Measurements from ENCODE around the gene PCDHGA4. TPM values are rescaled to one million over a fixed set of nuclear protein-coding genes. Genes with fewer than 3 reads are reported as not detected.

Gene PCDHGA4
- total and polyA plus RNA-seq, 10 donors, result 0.04 to 4.5 (median 2.0) TPM

DNA sequence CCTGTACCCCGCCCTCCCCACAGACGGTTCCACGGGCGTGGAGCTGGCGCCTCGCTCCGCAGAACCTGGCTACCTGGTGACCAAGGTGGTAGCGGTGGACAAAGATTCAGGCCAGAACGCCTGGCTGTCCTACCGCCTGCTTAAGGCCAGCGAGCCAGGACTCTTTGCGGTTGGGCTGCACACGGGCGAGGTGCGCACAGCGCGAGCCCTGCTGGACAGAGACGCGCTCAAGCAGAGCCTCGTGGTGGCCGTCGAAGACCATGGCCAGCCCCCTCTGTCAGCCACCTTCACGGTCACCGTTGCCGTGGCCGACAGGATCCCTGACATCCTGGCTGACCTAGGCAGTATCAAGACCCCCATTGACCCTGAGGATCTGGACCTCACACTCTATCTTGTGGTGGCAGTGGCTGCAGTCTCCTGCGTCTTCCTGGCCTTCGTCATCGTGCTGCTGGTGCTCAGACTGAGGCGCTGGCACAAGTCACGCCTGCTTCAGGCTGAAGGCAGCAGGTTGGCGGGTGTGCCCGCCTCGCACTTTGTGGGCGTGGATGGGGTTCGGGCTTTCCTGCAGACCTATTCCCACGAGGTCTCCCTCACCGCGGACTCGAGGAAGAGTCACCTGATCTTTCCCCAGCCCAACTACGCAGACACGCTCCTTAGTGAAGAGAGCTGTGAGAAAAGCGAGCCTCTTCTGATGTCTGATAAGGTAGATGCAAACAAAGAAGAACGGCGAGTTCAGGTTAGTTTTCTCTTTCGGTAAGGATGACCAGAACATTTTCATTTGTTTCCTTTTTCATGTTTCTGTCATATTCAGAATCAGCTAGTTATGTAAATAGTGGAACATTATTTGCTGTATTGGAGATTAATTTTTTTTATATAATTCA lies 11.4 kb downstream of the PCDHGA4 start:
- H3K4me1 ChIP-seq, result no peaks in the 10 kb centered on the region
- H3K27ac ChIP-seq, result no peak overlapping the region
- intact Hi-C loops (cut with DNase I; ENCODE audit: low total_unique reads), result no loop called here
- peaks cover 0 to 7% (median 0%) of the 10 kb centered on the region in 6 donors for H3K36me3 ChIP-seq
- peaks cover 0 to 97% (median 30%) of the 10 kb centered on the region in 7 donors for H3K27me3 ChIP-seq (replicated peaks in 1 of 7)
- H3K4me3 ChIP-seq, result no peak overlapping the region
- 30 to 48% (median 36%) methylated on average over 22 to 46 of the region's 46 CpGs for WGBS, 5 donors
- no peak for DNase-seq
- TF ChIP-seq POLR2A (IDR thresholded peaks at IDR 0.05) (no peak), POLR2AphosphoS5 (IDR thresholded peaks at IDR 0.05) (no peak)
- TF ChIP-seq, protein P1, sequence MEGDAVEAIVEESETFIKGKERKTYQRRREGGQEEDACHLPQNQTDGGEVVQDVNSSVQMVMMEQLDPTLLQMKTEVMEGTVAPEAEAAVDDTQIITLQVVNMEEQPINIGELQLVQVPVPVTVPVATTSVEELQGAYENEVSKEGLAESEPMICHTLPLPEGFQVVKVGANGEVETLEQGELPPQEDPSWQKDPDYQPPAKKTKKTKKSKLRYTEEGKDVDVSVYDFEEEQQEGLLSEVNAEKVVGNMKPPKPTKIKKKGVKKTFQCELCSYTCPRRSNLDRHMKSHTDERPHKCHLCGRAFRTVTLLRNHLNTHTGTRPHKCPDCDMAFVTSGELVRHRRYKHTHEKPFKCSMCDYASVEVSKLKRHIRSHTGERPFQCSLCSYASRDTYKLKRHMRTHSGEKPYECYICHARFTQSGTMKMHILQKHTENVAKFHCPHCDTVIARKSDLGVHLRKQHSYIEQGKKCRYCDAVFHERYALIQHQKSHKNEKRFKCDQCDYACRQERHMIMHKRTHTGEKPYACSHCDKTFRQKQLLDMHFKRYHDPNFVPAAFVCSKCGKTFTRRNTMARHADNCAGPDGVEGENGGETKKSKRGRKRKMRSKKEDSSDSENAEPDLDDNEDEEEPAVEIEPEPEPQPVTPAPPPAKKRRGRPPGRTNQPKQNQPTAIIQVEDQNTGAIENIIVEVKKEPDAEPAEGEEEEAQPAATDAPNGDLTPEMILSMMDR (IDR thresholded peaks at IDR 0.05 in 8 of 11, conservative IDR thresholded peaks at IDR 0.05 in 3 of 11), result no peak
- peaks cover 0 to 100% (median 95%) of the 10 kb centered on the region in 8 donors for H3K9me3 ChIP-seq

DNA sequence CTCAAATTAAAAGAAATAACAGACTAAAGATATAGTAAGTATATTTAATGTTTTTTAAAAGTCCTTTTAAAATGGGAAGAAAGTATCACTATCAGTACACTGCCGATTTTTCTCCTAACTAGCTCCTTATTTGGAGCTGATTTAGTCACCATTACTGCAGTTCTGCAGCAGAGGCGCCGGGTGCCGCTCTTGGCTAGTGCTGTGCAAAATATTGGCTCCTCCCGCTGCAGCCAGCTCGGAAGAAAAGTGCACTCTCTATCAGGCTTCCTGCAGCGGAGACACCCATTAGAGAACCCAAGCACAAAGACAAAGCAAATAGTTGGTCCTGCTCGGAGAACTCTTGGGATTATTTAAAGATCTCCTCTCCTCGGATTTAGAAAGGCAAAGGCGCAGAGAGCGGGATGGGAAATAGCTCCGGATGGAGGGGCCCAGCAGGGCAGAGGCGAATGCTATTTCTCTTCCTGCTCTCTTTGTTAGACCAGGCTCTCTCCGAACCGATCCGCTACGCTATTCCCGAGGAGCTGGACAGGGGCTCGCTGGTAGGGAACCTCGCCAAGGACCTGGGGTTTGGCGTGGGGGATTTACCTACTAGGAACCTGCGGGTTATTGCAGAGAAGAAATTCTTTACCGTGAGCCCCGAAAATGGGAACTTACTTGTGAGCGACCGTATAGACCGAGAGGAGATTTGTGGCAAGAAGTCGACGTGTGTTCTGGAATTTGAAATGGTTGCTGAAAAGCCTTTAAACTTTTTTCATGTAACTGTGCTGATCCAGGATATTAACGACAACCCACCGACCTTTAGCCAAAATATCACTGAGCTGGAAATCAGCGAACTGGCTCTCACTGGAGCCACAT lies 15.4 kb downstream of the PCDHGA4 start, which contains the start of gene PCDHGB3:
PCDHGB3 (plus strand) TSS at position 249 of the 855 bp plus-strand sequence; CDS start at position 402, 153 bp downstream.
- Histone ChIP-seq H3K27me3 (replicated peaks in 1 of 7) (peaks cover 0 to 97% (median 21%) of the 10 kb centered on the region in 7 donors), H3K4me1 (no peaks in the 10 kb centered on the region), H3K9me3 (peaks cover 0 to 100% (median 97%) of the 10 kb centered on the region in 8 donors), H3K4me3 (peak within 1 kb of the TSS in 5 of 8 donors; percentile 15 to 61 (median 23)), H3K27ac (no peak within 1 kb of the TSS), H3K36me3 (no peaks in the 10 kb centered on the region)
- TF ChIP-seq, protein P1 (IDR thresholded peaks at IDR 0.05 in 8 of 11, conservative IDR thresholded peaks at IDR 0.05 in 3 of 11), result peak in 3 of 11 experiments; percentile 10 to 30 (median 21)
- TF ChIP-seq POLR2AphosphoS5 (IDR thresholded peaks at IDR 0.05), result no peak
- intact Hi-C loops (cut with DNase I; ENCODE audit: low total_unique reads), result no loop called here
- 12 to 23% (median 17%) methylated on average over 32 of the region's 32 CpGs for WGBS, 5 donors
- DNase-seq, result no peak

DNA sequence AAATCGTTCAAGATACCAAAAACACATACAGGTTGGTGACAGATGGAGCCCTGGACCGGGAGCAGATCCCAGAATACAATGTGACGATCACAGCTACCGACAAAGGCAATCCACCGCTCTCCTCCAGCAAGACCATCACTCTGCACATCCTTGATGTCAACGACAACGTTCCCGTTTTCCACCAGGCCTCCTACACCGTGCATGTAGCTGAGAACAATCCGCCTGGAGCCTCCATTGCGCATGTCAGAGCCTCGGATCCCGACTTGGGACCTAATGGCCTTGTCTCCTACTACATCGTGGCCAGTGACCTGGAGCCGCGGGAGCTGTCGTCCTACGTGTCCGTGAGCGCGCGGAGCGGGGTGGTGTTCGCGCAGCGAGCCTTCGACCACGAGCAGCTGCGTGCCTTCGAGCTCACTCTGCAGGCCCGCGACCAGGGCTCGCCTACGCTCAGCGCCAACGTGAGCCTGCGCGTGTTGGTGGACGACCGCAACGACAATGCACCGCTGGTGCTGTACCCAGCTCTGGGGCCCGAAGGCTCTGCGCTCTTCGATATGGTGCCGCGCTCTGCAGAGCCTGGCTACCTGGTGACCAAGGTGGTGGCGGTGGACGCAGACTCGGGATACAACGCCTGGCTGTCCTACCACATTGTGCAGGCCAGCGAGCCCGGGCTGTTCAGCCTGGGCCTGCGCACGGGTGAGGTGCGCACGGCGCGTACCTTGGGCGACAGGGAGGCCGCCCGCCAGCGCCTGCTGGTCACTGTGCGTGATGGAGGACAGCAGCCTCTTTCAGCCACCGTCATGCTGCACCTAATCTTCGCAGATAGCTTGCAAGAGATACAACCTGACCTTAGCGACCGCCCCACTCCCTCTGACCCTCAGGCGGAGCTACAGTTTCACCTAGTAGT lies 17.0 kb downstream of the PCDHGA4 start:
- peaks cover 0 to 100% (median 96%) of the 10 kb centered on the region in 8 donors for H3K9me3 ChIP-seq
- no peaks in the 10 kb centered on the region for H3K36me3 ChIP-seq
- peak overlapping the region in 1 of 8 donors; percentile 17 for H3K4me3 ChIP-seq
- peaks cover 0 to 92% (median 14%) of the 10 kb centered on the region in 7 donors for H3K27me3 ChIP-seq (replicated peaks in 1 of 7)
- TF ChIP-seq POLR2A (IDR thresholded peaks at IDR 0.05) (no peak), POLR2AphosphoS5 (IDR thresholded peaks at IDR 0.05) (no peak)
- TF ChIP-seq, protein P1 (IDR thresholded peaks at IDR 0.05 in 8 of 11, conservative IDR thresholded peaks at IDR 0.05 in 3 of 11), result no peak
- intact Hi-C loops (cut with DNase I; ENCODE audit: low total_unique reads), result no loop called here
- WGBS, 5 donors, result 28 to 44% (median 37%) methylated on average over 23 to 69 of the region's 69 CpGs
- H3K4me1 ChIP-seq, result no peaks in the 10 kb centered on the region
- no peak for DNase-seq
- no peak overlapping the region for H3K27ac ChIP-seq

Measured in spleen (tissue), 11 donors.